ENCODE measurements around the gene WWOX.

DNA sequence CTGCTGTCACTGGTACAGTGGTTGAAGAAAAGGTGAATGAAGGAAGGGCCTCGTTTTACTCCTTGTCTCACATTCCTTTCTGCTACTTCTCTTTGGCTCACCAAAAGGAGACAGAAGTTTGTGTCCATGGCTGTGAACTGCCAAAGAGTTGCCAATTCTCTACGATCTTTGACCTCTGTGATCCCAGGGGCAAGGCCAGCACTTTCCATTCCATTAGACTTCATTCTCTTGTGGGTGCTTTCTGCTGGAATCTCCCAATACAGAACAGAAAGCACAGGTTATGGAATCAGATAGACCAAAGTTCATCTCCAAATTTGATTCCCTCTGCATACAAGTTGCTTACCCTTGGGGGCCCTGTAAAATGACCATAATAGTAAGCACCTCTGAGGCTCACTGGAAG, 1093.5 kb downstream of the WWOX start:
- TF ChIP-seq, protein P1, sequence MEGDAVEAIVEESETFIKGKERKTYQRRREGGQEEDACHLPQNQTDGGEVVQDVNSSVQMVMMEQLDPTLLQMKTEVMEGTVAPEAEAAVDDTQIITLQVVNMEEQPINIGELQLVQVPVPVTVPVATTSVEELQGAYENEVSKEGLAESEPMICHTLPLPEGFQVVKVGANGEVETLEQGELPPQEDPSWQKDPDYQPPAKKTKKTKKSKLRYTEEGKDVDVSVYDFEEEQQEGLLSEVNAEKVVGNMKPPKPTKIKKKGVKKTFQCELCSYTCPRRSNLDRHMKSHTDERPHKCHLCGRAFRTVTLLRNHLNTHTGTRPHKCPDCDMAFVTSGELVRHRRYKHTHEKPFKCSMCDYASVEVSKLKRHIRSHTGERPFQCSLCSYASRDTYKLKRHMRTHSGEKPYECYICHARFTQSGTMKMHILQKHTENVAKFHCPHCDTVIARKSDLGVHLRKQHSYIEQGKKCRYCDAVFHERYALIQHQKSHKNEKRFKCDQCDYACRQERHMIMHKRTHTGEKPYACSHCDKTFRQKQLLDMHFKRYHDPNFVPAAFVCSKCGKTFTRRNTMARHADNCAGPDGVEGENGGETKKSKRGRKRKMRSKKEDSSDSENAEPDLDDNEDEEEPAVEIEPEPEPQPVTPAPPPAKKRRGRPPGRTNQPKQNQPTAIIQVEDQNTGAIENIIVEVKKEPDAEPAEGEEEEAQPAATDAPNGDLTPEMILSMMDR (IDR thresholded peaks at IDR 0.05) = no peak
- no peak for TF ChIP-seq POLR2A (IDR thresholded peaks at IDR 0.05)

Data from right lobe of liver (tissue), 4 donors.